ENCODE data around the gene SIRT5.

Gene SIRT5

DNA sequence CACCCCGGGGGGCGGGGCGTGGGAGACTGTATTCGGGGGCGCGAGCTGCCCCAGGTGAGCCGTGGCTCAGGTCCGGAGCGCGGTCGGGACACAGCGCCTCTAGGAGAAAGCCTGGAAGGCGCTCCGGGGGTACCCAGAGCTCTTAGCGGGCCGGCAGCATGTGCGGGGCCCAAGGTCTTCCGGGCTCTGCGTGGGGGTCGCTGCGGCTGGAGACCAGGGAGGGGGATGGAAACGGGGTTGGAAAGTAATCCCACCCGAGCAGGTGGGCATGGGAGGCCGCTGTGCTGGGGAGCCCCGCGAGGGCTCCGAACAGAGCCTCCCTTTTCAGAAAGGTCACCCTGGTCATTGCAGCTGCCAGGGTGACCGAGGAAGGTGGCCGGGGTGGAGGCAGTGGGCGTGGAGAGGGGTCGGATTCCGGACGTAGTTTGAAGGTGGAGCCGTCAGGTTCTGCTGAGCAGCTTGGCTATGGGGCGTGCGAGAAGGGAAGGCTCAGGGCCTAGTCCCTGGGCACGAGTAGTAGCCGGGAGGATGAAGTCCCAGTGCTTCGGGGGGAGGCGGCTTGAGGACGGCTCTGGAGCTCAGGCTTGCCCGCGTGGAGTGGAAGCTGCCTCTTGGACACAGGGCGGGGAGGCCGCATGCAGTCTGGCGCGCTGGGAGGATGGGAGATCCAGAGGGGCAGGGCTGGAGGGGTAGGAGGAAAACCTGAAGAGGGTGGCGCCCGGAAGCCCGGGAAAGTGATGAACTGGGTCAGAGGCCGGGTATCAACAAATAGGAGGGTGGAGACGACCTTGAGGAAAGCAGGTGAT lies at the start of gene SIRT5:
TSS of gene SIRT5 (plus strand) at position 31 of the 806 bp plus-strand sequence. CDS start 9,510 bp downstream, outside the sequence.
- peak; percentile 81 for DNase-seq (ENCODE audit: low spot score)

DNA sequence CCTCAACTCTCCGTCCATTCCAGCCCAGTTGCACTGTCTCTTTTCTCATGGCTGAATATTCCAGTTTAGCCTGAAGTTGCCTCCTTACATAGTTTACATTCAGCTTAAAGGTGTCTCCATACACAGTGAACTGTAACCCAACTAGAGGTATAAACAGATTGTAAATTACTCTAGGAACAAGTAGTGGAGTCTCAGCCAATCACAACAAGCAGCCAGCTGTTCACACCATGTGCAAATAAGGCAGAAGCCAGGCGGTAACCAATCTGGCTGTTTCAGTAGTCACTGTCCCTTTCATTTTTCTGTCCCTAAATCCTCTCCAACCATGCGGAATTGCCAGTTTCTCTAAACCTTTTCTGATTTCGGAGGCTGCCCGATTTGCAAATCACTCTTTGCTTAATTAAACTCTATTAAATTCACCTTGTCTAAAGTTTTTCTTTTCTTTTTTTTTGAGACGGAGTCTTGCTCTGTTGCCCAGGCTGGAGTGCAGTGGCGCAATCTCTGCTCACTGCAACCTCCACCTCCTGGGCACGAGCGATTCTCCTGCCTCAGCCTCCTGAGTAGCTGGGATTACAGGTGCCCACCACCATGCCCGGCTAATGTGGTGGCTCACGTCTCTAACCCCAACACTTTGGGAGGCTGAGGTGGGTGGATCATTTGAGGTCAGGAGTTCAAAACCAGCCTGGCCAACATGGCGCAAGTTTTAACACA lies 49.4 kb upstream of the SIRT5 start:
- DNase-seq (ENCODE audit: low spot score) = no peak

DNA sequence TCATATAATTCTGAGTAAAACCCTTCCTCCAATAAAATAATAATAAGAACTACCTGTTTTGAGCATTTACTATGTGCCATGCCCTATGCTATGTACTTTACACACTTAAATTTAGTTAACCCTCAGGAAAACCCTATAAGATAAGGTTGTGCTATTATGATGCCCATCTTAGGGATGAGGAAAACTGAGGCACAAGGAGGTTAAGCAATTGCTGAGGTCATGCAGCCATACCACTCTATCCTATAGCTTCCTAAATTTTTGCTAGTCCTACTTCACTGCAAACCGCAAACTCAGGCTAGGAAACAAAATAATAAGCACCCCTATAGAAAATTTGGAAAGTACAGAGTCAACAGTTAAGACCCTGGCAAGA lies 48.1 kb upstream of the SIRT5 start:
- DNase-seq (ENCODE audit: low spot score) = no peak

DNA sequence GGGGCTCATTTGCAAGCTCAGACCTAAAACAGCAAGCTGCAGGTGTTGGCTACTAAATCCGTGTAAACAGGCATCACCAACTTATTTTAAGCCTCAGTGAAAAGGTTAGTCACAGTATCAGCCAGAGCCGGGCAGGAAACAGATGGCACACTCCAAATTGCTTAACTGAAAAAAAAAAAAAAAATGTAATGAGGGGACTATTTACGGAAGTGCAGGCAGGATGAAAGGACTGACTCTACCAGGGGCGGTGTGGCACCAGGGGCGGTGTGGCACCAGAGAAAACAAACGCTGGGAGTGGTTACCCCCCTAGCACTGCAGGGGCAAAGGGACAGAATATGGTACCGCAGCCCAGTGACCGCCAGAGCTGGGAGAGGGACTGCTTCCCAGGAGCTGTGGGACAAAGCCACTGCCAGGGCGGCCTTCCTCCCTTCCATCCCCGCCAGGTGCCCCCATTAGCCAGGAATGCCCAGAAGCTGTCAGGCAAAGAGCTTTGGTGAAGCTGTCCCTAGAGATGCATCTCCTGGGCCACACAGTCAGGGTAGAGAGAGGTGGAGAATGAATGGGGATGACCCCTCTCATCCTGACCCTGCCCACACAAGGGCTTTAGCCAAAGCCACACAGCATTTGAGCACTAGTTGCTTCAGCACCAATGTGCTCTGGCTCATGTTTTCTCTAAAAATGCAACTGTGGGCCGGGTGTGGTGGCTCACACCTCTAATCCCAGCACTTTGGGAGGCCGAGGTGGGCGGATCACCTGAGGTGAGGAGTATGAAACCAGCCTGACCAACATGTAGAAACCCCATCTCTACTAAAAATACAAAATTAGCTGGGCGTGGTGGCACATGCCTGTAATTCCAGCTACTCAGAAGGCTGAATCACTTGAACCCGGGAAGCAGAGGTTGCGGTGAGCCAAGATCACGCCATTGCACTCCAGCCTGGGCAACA lies 47.4 kb upstream of the SIRT5 start:
- no peak for DNase-seq (ENCODE audit: low spot score)

DNA sequence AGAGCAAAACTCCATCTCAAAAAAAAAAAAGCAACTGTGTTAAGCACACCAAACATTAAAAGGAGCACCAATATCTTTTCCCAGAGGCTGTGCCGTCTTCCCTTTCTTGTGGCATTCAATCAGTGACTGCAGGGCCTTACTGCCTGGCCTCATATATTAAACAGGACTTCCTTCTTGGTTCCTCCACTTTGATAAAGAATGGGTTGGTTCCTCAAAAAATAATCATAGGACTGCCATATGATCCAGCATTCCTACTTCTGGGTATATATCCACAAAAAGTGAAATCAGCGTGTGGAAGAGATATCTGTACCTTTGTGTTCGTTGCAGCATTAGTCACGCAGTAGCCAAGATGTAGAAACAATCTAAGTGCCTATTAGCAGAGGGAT lies 46.7 kb upstream of the SIRT5 start:
- no peak for DNase-seq (ENCODE audit: low spot score)

DNA sequence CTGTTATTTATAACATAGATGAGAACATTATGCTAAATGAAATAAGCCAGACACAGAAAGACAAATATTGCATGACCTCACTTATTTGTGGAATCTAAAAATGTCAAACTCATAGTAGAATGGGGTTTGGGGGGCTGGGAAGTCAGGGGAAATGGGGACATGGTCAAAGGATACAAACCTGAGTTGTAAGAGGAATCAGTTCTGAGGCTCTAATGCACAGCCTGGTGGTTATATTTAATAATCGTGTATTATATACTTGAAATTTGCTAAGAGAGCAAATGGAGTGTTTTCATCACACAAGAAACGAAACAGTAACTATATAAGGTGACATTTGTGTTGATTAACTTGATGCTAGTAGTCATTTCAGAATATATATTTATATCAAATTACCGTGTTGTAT lies 46.2 kb upstream of the SIRT5 start:
- DNase-seq (ENCODE audit: low spot score) = no peak

DNA sequence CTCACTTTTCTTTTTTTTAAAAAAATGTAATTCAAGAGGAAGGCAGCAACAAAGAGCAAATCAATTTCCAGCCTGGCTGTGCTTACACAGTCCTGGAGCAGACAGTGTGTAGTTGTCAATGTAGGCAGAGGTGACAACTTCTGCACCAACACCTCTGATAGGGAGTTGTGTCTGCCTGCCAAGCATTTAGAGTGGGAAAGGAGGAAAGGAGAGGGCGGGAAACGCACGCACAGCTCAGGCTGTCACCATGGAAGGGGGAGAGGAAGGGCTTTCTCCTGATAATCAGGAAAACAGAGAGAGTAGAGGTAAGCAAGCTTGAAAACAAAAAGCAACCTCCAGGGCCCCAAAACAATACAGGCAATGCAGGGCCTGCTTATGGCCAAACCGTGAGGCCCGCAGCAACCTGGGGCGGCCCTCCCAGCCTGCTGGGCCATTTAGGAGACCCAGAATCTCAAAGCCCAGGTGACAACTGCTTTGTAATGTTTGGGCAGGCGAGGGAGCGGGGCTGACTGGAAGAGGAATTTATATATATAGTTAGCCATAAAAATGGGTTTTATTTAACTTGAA lies 45.5 kb upstream of the SIRT5 start:
- no peak for DNase-seq (ENCODE audit: low spot score)

DNA sequence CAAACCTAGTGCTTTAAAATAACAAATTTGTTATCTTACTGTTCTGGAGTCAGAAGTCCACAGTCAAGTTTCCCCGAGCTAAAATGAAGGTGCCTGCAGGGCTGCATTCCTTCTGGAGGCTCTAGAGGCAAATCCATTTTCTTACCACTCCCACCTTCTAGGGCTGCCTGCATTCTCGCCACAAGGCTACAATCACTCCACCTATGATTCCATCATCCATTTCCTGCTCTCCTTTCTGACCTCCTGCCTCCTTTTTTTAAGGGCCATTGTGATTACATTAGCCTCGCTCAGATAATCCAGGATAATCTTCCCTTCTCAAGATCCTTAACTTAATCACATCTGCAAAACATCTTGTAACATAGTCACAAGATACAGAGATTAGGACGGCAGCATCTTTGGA lies 42.4 kb upstream of the SIRT5 start:
- DNase-seq (ENCODE audit: low spot score) = no peak

DNA sequence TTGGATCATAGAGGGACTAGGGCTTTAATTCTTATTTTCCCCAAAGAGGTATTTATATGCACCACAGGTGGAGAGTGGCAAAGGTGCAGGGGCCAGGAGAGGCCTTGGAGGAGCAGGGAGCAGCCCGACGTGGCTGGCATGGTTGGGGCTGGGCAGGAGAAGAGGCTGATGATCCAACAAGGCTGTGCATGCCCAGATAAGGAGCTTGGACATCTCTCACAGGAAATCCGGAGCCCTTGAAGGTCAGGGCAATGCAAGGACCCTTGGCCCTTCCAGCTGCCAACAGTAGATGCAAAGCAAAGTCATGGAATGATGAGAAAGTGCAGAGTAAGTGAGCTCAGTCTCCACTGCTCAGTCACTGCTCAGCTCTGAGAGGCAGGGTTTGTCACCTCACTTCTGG lies 39.9 kb upstream of the SIRT5 start:
- DNase-seq (ENCODE audit: low spot score) = no peak

DNA sequence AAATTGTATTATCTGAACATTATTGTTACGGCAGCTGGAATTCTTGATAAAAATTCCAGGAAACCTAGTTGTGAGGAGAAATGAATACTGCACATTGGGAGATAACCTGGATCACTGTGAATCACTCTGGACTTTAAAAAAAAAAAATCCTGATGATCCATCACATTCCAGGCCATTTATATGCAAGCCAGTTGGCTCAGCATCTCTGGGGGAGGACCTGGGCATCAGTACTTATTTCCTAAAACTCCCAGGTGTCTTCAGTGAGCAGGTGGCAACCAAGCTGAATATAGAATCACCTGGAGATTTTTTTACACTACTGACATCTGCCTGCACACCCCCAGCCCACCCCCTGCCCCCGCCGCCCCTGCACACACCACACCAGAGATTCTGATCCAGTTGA lies 39.1 kb upstream of the SIRT5 start:
- DNase-seq (ENCODE audit: low spot score) = no peak

DNA sequence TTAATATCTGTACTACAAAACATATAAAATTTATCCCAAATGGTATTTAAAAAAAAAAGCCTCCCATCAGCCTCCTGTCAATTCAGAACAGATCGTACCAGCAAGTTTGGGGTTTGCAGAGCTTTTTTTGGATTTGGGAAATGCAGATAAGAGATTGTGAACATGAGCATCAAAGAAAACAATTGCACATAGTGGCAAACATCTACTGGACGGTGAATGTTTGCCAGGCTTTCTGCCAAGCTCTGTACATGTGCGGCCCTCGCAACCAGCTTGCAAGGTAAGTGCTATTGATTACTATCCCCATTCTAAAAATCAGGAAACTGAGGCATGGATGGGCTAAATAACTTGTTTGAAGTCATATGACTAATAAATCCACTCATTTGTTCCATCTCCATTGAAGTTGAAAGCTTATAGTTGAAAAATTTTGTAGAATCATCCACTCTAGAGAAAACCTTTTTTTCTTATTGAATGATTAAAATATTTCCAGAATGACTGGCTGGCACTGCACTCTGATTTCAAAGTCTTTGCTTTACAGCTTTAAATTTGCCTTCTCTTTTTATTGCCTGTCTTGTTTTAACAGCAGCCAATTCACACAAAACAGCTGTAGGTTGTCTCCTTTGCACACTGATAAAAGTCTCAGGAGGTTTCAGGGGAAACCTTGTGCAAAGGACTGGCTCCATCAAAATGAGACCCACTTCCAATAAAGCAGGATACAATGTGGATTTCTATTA lies 37.4 kb upstream of the SIRT5 start:
- DNase-seq (ENCODE audit: low spot score) = peak; percentile 34

DNA sequence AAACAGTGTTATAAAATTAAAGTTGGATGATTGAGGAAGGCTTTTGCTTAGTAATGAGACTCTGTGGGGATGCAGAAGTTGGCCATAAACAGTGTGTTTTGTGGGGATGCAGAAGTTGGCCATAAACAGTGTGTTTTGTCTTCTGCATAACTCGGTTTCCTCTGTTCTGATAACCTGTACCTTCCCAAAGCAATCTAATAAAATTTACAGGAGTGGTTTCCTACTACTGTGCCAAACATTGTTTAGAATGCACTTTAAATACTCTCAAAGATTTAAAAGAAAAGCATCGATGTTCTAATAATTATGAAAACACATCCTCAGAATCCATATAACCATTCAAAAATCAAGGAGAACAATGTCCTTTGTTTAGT lies 36.9 kb upstream of the SIRT5 start:
- DNase-seq (ENCODE audit: low spot score) = no peak

DNA sequence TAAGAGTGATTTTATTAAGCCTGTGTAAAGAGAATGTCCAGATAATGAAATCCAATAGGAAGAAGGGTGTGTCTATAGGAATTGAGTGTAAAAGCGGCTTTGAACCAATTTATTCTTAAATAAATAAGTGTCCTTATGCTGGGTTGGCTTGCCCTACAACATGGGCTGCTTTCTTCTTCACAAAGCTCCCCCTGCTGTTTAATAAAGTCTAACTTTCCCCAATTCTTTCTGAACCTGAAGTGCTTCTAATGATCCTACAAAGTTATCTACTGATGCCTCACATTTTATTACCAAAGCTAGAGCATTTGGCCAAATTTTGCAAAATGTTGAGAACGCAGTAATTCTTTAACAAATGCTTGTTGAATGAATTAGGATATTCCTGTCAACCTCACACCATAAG lies 36.3 kb upstream of the SIRT5 start:
- peak; percentile 75 for DNase-seq (ENCODE audit: low spot score)

DNA sequence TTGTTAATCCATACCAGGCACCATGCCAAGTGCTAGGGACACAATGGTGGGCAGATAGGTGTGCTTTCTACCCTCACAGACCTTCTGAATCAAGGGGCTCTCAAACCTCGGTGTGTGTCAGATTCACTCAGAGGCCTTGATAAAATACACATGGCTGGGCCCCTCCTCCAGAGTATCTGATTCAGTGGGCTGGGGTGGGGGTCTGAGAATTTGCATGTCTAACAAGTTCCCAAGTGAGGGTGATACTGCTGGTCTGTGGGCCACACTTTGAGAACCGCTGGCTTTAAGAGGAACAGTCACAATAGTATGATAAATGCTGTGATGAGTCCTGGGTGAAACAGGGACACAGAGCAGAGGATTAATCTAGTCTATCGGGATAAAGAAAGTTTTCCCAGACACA lies 35.8 kb upstream of the SIRT5 start:
- no peak for DNase-seq (ENCODE audit: low spot score)

DNA sequence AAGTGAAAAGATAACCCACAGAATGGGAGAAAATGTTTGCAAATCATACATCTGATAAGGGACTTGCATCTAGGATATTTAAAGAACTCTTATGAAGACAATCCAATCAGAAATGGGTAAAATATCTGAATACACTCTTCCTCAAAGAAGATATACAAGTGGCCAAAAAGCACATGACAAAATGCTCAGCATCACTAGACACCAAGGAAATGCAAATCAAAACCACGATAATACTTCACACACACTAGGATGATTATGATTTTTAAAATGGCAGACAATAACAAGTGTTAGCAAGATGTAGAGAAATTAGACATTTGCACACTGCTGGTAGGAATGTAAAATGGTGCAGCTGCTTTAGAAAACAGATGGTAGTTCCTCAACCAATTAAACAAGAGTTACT lies 34.8 kb upstream of the SIRT5 start:
- DNase-seq (ENCODE audit: low spot score) = no peak

DNA sequence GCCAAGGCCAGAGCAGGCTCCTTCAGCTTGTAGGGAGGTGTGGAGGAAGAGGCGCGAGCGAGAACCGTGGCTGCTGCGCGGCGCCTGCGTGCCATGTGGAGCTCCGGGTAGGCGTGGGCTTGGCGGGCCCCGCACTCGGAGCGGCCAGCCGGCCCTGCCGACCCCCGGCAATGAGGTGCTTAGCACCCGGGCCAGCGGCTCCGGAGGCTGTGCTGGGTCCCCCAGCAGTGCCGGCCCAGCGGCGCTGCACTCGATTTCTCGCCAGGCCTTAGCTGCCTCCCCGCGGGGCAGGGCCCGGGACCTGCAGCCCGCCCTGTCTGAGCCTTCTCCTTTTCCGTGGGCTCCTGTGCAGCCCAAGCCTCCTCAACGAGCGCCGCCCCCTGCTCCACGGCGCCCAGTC lies 32.9 kb upstream of the SIRT5 start:
- DNase-seq (ENCODE audit: low spot score) = no peak

DNA sequence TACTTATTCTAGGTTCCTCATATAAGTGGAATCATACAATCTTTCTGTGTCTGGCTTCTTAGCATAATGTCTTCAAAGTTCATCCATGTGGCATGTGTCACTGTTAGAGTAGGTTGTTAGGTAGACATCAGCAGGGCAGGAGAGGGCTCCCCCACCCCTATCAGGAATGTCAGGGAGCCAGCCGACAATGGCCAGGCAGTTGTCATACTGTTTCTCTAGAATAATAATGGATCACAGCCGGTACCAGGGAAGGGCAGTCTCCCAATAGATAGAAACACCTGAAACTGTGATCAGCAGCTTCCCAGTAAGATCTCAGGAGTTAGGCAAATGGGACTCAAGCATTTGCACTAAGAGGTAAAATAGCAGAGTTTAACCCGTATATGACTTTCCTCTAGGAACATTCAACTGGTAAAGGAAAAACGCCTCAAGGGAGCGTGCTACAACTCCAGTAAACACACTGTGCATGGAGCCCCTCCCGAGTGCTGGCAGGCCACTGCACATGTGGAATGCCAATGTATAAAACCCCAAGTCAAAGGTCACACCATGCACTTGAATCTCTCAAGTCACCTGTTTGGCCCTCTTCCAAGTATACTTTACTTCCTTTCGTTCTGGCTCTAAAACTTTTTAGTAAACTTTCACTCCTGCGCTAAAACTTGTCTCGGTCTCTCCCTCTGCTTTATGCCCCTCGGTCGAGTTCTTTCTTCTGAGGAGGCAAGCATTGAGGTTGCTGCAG lies 29.8 kb upstream of the SIRT5 start:
- DNase-seq (ENCODE audit: low spot score) = no peak

DNA sequence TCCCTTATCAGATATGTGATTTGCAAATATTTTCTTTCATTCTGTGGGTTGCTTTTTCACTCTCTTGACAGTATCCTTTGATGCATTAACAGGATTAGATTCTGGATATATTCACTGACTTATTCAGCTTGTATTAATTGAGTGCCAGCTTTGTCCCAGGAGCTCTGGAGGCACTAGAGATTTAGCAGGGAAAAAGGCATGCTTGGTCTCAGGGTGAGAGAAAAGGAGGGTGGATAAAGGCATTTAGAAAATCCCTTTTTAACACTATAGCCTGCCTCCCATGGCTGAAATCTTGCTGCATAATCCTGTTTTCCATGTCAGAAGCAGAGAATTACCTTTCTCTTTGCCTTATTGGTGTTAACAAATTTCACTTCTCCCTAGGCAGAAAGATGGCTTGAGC lies 28.5 kb upstream of the SIRT5 start:
- no peak for DNase-seq (ENCODE audit: low spot score)

DNA sequence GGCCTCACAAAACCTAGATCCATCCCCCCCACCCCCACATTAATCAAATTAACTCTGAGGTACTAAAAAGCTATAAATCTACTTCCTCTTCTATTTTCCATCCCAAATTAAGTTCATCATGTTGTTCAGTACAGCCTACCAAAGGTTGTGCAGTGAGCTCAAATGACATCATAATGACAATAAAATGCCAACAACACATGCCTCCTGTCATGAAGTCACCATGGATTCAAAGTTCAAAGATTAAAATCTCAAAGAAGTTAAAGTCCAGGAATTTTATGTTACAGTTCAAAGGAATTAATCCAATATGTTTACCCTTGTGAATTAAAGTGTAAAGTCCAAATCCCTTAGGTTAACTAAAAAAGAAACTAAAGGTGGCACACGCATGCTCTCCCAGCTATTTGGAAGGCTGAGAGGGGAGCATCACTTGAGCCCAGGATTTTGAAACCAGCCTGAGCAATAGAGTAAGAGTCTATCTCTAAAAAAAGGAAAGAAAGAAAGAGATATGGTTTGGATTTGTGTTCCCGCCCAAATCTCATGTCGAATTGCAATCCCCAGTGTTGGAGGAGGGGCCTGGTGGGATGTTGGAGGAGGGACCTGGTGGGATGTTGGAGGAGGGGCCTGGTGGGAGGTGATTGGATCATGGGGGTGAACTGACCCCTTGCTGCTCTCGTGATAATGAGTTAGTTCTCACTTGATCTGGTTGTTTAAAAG lies 25.7 kb upstream of the SIRT5 start:
- no peak for DNase-seq (ENCODE audit: low spot score)

DNA sequence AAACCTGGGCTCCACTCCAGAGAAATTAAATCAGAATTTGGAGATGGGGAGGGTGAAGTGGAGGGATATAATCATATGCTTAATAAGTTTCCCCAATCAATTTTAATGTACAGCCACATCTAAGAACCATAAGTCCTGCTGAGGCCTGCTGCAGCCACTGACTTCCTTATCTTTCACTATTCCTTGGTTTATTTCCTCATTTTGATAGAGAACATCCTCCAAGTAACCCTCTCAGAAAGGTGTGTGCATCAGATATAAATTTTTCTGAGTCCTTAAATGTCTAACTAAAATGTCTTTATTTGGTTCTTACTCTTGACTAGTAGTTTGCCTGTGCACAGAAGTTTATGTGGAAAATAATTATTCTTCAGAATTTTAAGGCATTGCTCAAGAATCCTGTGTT lies 23.7 kb upstream of the SIRT5 start:
- DNase-seq (ENCODE audit: low spot score) = no peak

All from AG08396 (cell line).